Measurements from ENCODE around the gene RHO. TPM values are rescaled to one million over a fixed set of nuclear protein-coding genes. Genes with fewer than 3 reads are reported as not detected.
"Not testable (repeated sequence)": the region's sequence is repeated elsewhere in the genome, so short reads cannot be mapped to it uniquely, and the experiment has no call there.

Gene RHO
- total and polyA plus RNA-seq, 2 experiments from 2014 or later: not detected

DNA sequence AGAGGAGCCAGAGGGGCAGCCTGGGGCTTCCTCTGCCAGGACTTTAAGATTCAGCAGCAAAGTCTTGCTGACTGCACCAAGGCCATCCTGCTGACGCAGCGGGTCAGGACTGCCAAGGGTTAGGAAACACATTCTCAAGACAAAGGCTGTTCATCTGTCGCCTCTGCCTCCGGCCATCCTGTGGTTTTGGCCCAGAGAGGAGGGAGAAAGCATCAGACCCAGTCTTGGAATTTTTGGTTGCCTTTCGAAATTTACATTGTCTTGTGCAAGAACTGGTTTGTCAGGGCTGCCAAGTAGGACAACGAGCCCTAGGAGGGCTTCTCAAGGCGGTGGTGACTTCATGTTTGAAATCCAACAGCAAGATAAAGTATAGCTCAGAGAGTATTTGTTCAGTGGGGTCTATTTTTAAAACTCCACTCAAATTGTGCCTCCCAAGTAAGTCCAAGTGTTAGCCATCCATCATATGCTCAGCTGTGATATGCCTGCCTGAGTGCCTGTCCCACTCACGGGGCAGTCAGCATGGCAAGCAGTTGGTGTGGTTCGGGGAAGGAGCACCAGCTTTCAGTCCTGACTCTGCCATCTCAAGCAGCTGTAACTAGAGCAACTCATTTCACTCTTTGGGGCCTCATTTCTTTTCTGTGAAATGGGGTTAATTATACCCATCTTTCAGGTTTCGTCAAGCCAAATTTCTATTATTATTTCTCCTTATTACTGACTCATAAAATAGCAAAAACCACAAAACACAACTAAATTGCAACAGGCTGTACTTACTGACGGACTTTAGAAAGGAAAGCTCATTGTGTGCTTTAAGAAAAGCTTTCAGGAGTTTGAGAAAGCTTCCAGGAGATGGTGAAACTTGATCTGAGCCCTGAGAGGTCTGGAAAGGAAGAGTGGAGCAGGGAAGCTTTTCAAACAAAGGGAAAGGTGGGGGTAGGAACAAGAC, 42.4 kb upstream of the RHO start:
- peak; percentile 72 to 99 for DNase-seq (ENCODE audit: low read depth in 1 of 2, low spot score in 1 of 2)
- H3K9me3 ChIP-seq (ENCODE audit: low read depth): no peaks in the 10 kb centered on the region
- no peak overlapping the region for H3K4me3 ChIP-seq
- H3K4me1 ChIP-seq (ENCODE audit: low read depth): peaks cover 27% of the 10 kb centered on the region
- TF ChIP-seq, protein P1, sequence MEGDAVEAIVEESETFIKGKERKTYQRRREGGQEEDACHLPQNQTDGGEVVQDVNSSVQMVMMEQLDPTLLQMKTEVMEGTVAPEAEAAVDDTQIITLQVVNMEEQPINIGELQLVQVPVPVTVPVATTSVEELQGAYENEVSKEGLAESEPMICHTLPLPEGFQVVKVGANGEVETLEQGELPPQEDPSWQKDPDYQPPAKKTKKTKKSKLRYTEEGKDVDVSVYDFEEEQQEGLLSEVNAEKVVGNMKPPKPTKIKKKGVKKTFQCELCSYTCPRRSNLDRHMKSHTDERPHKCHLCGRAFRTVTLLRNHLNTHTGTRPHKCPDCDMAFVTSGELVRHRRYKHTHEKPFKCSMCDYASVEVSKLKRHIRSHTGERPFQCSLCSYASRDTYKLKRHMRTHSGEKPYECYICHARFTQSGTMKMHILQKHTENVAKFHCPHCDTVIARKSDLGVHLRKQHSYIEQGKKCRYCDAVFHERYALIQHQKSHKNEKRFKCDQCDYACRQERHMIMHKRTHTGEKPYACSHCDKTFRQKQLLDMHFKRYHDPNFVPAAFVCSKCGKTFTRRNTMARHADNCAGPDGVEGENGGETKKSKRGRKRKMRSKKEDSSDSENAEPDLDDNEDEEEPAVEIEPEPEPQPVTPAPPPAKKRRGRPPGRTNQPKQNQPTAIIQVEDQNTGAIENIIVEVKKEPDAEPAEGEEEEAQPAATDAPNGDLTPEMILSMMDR (IDR thresholded peaks at IDR 0.05; ENCODE audit: low read depth, low read length): no peak
- no peaks in the 10 kb centered on the region for H3K36me3 ChIP-seq
- peak overlapping the region; percentile 85 for H3K27ac ChIP-seq
- no peaks in the 10 kb centered on the region for H3K27me3 ChIP-seq

GRCh38 chr3:129486664-129487035, 41.8 kb upstream of the RHO start:
- H3K9me3 ChIP-seq (ENCODE audit: low read depth): no peaks in the 10 kb centered on the region
- H3K36me3 ChIP-seq: no peaks in the 10 kb centered on the region
- H3K27ac ChIP-seq: peak overlapping the region; percentile 85
- no peak for DNase-seq (ENCODE audit: low read depth in 1 of 2, low spot score in 1 of 2)
- no peak overlapping the region for H3K4me3 ChIP-seq
- no peaks in the 10 kb centered on the region for H3K27me3 ChIP-seq
- H3K4me1 ChIP-seq (ENCODE audit: low read depth): peaks cover 25% of the 10 kb centered on the region
- TF ChIP-seq, protein P1 (IDR thresholded peaks at IDR 0.05; ENCODE audit: low read depth, low read length): no peak

- H3K27me3 ChIP-seq: no peaks in the 10 kb centered on the region
- H3K4me1 ChIP-seq (ENCODE audit: low read depth): peaks cover 25% of the 10 kb centered on the region
- TF ChIP-seq, protein P1 (IDR thresholded peaks at IDR 0.05; ENCODE audit: low read depth, low read length): no peak
- peak overlapping the region; percentile 85 for H3K27ac ChIP-seq
- no peaks in the 10 kb centered on the region for H3K9me3 ChIP-seq (ENCODE audit: low read depth)
- DNase-seq (ENCODE audit: low read depth in 1 of 2, low spot score in 1 of 2): no peak
- no peak overlapping the region for H3K4me3 ChIP-seq
- H3K36me3 ChIP-seq: no peaks in the 10 kb centered on the region
Observed at GRCh38 chr3:129487183-129487867, 41.1 kb upstream of the RHO start.

DNA sequence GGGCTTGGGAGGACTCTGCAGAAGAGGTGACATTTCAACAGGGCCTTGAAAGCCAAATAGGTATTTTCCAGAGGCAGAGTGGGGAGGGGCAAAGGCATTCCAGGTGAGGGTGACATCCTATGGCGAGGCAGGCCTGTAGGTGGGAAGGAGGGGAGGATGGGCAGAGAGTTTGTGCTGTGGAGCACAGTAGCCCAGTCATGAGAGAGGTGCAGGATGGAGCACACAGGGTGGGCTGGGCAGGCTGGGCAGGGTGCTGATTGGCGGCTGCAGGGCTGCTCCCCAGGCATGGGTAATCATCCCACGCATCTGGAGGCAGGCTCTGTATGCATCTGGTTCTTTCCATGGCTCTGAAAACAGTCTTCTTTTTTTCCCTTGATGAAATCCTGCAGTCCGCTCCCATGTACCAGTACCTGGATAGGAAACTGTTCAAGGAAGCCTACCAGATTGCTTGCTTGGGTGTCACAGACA, 40.5 kb upstream of the RHO start:
- not testable (repeated sequence) for H3K4me3 ChIP-seq; H3K27ac ChIP-seq; DNase-seq (ENCODE audit: low read depth in 1 of 2, low spot score in 1 of 2); H3K27me3 ChIP-seq; H3K36me3 ChIP-seq; H3K9me3 ChIP-seq (ENCODE audit: low read depth)
- peaks cover 25% of the 10 kb centered on the region for H3K4me1 ChIP-seq (ENCODE audit: low read depth)

DNA sequence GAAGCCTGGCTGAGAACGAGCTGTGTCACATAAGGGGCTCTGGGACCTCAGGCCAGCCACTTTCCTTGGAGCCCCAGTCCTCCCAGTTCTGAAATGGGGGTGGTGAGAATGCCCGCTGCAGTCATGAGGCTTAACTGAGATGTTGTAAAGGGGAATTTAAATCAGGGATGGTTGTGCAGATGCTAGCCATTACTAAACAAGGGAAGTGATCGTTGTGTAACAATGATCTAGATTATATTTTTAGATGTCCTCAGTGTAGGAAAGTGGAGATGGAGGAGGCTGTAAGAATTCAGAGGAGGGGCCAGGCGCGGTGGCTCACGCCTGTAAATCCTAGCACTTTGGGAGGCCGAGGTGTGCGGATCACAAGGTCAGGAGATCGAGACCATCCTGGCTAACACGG, 39.2 kb upstream of the RHO start:
- not testable (repeated sequence) for H3K27me3 ChIP-seq; DNase-seq (ENCODE audit: low read depth in 1 of 2, low spot score in 1 of 2); H3K4me3 ChIP-seq; H3K36me3 ChIP-seq; H3K27ac ChIP-seq; H3K9me3 ChIP-seq (ENCODE audit: low read depth)
- H3K4me1 ChIP-seq (ENCODE audit: low read depth): peaks cover 25% of the 10 kb centered on the region

DNA sequence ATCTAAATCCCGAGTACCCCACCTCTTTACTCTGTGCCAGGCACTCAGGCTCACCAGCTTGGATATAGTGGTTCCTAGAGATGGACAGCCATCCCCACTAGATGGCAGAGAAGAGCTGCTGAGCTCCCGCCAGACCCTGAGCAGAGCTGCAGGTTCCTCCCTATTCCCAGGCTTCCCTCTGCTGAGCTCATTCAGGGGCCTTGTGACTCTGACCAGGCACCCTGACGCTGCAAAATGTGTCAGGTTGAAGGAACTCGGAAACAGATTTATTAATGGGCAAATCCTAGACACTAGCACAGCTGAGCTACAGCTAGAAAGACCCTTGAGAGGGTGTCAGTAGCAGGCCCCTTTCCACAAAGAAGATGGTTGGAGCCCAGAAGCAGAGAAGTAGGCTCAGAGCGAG, 38.2 kb upstream of the RHO start:
- Histone ChIP-seq H3K4me3 (no peak overlapping the region), H3K9me3 (ENCODE audit: low read depth) (no peaks in the 10 kb centered on the region), H3K4me1 (ENCODE audit: low read depth) (peaks cover 21% of the 10 kb centered on the region), H3K27me3 (no peaks in the 10 kb centered on the region), H3K36me3 (no peaks in the 10 kb centered on the region), H3K27ac (no peak overlapping the region)
- DNase-seq (ENCODE audit: low read depth in 1 of 2, low spot score in 1 of 2): peak; percentile 86 to 93
- TF ChIP-seq, protein P1 (IDR thresholded peaks at IDR 0.05; ENCODE audit: low read depth, low read length): peak; percentile 91

- not testable (repeated sequence) for H3K4me3 ChIP-seq; DNase-seq (ENCODE audit: low read depth in 1 of 2, low spot score in 1 of 2)
Observed at GRCh38 chr3:129491077-129491476, 37.4 kb upstream of the RHO start.

More at GRCh38 chr3:129491077-129491476, 37.4 kb upstream of the RHO start:
- not testable (repeated sequence) for H3K27ac ChIP-seq; H3K27me3 ChIP-seq; H3K9me3 ChIP-seq (ENCODE audit: low read depth); H3K36me3 ChIP-seq
- H3K4me1 ChIP-seq (ENCODE audit: low read depth): peaks cover 16% of the 10 kb centered on the region

All from cardiac muscle cell (in vitro differentiated cells and primary cell).